Ovary (tissue), 3 donors: ENCODE data around the gene OLIG2.

Source experiments
- EP300 ChIP-seq: sonication (generic); formaldehyde crosslinking; IDR thresholded peaks from one replicate; pipeline ENCODE4 v1.6.1; 2017; ENCODE audit warnings: antibody characterized with exemption
- POLR2A ChIP-seq: fragments of 450-650 bp; IDR thresholded peaks from one replicate; pipeline ENCODE4 v1.6.1; 2017; ENCODE audit warnings: antibody characterized with exemption, mild to moderate bottlenecking, moderate library complexity
- TF ChIP-seq, protein P1 (sequence below), 3 donors: fragments of 450-650 bp in 2 of 3; fragments of 200-600 bp in 1 of 3; IDR thresholded peaks; one replicate each; pipeline versions ENCODE4 v1.5.1 to v1.8.0; 2016 to 2022; ENCODE audit warnings: antibody characterized with exemption in 3 of 3, mild to moderate bottlenecking in 1 of 3
- donor health status: DM: no; HTN: no; CAD: no.

DNA sequence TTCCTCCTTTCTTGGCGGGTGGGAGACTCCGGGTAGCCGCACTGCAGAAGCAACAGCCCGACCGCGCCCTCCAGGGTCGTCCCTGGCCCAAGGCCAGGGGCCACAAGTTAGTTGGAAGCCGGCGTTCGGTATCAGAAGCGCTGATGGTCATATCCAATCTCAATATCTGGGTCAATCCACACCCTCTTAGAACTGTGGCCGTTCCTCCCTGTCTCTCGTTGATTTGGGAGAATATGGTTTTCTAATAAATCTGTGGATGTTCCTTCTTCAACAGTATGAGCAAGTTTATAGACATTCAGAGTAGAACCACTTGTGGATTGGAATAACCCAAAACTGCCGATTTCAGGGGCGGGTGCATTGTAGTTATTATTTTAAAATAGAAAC lies 2.5 kb downstream of the OLIG2 start:
- TF ChIP-seq, protein P1, sequence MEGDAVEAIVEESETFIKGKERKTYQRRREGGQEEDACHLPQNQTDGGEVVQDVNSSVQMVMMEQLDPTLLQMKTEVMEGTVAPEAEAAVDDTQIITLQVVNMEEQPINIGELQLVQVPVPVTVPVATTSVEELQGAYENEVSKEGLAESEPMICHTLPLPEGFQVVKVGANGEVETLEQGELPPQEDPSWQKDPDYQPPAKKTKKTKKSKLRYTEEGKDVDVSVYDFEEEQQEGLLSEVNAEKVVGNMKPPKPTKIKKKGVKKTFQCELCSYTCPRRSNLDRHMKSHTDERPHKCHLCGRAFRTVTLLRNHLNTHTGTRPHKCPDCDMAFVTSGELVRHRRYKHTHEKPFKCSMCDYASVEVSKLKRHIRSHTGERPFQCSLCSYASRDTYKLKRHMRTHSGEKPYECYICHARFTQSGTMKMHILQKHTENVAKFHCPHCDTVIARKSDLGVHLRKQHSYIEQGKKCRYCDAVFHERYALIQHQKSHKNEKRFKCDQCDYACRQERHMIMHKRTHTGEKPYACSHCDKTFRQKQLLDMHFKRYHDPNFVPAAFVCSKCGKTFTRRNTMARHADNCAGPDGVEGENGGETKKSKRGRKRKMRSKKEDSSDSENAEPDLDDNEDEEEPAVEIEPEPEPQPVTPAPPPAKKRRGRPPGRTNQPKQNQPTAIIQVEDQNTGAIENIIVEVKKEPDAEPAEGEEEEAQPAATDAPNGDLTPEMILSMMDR (IDR thresholded peaks at IDR 0.05) = no peak
- TF ChIP-seq EP300 = no peak
- no peak for TF ChIP-seq POLR2A
